Subcutaneous abdominal adipose tissue (tissue), 5 donors: ENCODE data around the gene ENPP1.
A peak's percentile ranks its signal among the peaks of the same experiment; 100 is the strongest.

Source experiments
- H3K27ac ChIP-seq: one replicate; pipeline ENCODE4 v1.7.0; 2013; ENCODE audit warnings: low read depth, mild to moderate bottlenecking, inconsistent platforms, low read length, moderate library complexity
- H3K27me3 ChIP-seq, 5 donors: one replicate each; pipeline ENCODE4 v1.7.0; 2013; ENCODE audit warnings: low read length in 5 of 5, inconsistent platforms in 1 of 5; ENCODE audit not compliant: control insufficient read depth in 5 of 5, insufficient read depth in 4 of 5
- H3K36me3 ChIP-seq, 5 donors: one replicate each; pipeline ENCODE4 v1.7.0; 2013; ENCODE audit warnings: low read length in 5 of 5; ENCODE audit not compliant: control insufficient read depth in 5 of 5, insufficient read depth in 5 of 5
- H3K4me1 ChIP-seq, 5 donors: one replicate each; pipeline ENCODE4 v1.7.0; 2013; ENCODE audit warnings: low read length in 5 of 5, mild to moderate bottlenecking in 3 of 5, moderate library complexity in 1 of 5; ENCODE audit not compliant: control insufficient read depth in 5 of 5, insufficient read depth in 5 of 5
- H3K4me3 ChIP-seq, 5 donors: one replicate each; pipeline ENCODE4 v1.7.0; 2013; ENCODE audit warnings: low read length in 5 of 5, low read depth in 1 of 5
- H3K9ac ChIP-seq, 5 donors: one replicate each; pipeline ENCODE4 v1.7.0; 2013; ENCODE audit warnings: low read length in 5 of 5, mild to moderate bottlenecking in 4 of 5, moderate library complexity in 3 of 5
- H3K9me3 ChIP-seq, 5 donors: one replicate each; pipeline ENCODE4 v1.7.0; 2013; ENCODE audit warnings: low read length in 5 of 5; ENCODE audit not compliant: control insufficient read depth in 5 of 5
- donor health status: healthy.
- donor health status: healthy.
- donor health status: healthy.
- donor health status: healthy.
- donor health status: healthy.

ENPP1 gene

DNA sequence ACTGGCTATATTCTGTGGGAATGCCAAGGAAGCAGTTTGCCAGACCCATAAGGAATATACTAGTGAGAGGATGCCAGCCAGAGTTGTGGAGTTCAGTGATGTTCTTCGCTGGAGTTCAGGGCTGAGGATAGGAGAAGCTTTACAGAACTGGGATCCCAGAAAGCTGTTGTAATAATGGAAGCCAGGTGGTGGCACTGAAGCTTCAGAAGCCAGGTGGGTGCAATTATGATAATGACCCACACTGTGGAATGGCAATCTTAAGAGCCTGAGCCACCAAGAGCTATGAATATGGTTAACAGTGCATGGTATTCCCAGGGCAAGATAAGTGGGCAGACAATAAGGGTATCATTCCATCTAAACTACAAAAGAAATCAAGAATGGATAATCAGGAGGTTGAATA lies 25.1 kb upstream of the ENPP1 start:
- Histone ChIP-seq H3K27ac (no peak overlapping the region), H3K4me3 (no peak overlapping the region), H3K9ac (no peak overlapping the region), H3K4me1 (peaks cover 4 to 29% (median 19%) of the 10 kb centered on the region in 5 donors), H3K27me3 (no peaks in the 10 kb centered on the region), H3K36me3 (no peaks in the 10 kb centered on the region), H3K9me3 (no peaks in the 10 kb centered on the region)

DNA sequence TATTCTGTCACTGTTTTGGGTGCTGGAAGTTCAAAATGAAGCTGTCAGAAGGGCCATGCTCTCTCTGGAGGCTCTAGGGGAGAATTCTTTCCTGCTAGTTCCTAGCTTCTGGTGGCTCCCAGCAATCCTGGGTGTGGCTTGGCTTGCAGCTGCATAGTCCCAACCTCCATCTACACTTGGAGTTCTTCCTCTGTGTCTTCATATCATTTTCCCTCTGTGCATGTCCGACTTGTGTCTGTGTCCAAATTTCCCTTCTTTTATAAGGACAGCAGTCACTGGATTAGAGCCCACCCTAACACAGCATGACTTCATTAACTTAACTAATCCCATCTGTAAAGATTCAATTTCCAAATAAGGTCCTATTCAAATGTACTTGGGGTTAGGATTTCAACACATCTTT lies 23.3 kb upstream of the ENPP1 start:
- Histone ChIP-seq H3K27me3 (no peaks in the 10 kb centered on the region), H3K9me3 (no peaks in the 10 kb centered on the region), H3K4me1 (peaks cover 0 to 24% (median 14%) of the 10 kb centered on the region in 5 donors), H3K27ac (peak overlapping the region; percentile 9), H3K9ac (no peak overlapping the region), H3K4me3 (peak overlapping the region in 1 of 5 donors; percentile 3), H3K36me3 (no peaks in the 10 kb centered on the region)

DNA sequence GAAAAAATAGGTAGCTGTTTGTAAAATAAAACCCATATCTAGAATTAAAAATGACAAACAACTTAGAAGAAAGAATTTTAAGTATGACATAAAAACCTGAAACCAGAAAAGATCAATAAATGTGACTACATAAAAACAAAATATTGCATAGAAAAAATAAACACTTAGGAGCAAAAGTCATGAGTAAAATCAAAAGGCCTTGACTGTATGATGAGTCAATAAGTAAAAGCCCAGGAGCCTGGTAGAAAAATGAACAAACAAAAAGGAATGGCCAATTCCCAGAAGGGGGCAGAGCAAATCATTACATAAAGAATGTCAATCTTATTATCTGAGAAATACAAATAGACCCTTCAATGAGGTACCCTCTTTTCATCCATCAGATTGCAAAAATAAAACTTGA lies 20.7 kb upstream of the ENPP1 start:
- Histone ChIP-seq H3K27ac (peak overlapping the region; percentile 76), H3K27me3 (no peaks in the 10 kb centered on the region), H3K4me3 (no peak overlapping the region), H3K36me3 (no peaks in the 10 kb centered on the region), H3K4me1 (peaks cover 0 to 24% (median 14%) of the 10 kb centered on the region in 5 donors), H3K9ac (no peak overlapping the region), H3K9me3 (no peaks in the 10 kb centered on the region)

DNA sequence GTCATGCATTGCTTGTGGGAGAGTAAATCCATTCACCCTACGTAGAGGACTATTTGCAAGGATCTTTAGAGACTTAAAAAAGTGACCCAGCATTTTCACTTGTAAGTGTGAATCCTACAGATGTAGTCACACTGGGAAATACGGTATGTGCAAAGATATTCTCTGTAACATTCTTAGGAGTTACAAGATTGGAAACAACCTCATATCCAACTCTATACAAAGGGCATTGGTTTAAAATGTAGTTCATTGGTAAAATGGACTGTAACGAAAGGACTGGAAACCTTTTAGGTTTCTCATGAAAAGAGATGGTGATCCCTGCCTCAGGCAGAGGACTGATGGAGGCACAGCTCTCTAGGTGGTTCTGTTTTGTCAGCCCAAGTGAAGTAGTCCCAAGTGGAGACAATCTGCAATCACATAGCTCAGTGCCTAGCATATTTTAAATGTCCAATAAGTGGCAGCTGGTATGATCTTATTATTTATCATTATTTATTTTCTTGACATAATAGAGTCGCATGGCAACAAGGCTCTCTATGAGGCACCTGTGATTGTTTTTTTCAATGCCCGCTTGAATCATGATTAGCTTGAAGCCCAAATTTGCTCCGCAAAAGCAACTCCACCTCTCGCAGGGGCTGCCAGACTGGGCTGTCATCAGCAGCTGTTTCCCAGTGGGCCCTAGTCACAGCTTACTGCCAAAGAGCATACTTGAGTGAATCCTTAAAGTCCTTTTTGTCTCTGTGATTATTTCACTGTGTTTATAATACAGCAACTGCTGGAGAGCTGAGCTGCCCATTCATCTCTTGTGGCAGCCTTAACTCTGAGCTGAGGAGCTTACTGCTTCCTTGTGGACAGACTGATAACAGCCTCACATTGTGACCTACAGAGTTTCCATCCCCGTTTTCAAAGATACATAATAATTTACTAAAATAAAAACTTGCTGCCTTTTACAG lies 19.8 kb upstream of the ENPP1 start:
- no peaks in the 10 kb centered on the region for H3K36me3 ChIP-seq
- H3K9me3 ChIP-seq: no peaks in the 10 kb centered on the region
- no peaks in the 10 kb centered on the region for H3K27me3 ChIP-seq
- peak overlapping the region; percentile 76 for H3K27ac ChIP-seq
- H3K4me3 ChIP-seq: peak overlapping the region in 3 of 5 donors; percentile 8 to 30 (median 22)
- peak overlapping the region in 2 of 5 donors; percentile 28 to 39 for H3K9ac ChIP-seq
- peaks cover 0 to 24% (median 14%) of the 10 kb centered on the region in 5 donors for H3K4me1 ChIP-seq

DNA sequence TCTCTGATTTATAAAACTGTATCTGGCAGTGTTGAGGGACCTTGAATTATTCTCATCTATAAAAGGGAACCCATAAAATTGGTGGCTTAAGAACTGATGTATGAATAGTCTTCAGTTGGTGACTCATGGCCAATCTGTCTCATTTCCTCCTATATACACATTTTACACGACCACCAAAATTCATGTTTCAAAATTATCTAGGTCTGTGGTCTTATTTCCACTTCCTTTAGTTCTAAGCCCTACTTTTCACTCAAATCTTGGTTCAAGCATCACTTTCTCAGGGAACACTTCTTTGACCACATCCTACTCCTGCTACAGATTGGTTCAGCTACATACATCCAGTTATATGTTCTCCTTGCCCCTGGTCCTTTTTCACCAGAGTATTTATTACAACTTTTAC lies 18.6 kb upstream of the ENPP1 start:
- no peak overlapping the region for H3K9ac ChIP-seq
- no peaks in the 10 kb centered on the region for H3K36me3 ChIP-seq
- no peaks in the 10 kb centered on the region for H3K27me3 ChIP-seq
- no peaks in the 10 kb centered on the region for H3K9me3 ChIP-seq
- peaks cover 0 to 21% (median 14%) of the 10 kb centered on the region in 5 donors for H3K4me1 ChIP-seq
- no peak overlapping the region for H3K4me3 ChIP-seq
- no peak overlapping the region for H3K27ac ChIP-seq

DNA sequence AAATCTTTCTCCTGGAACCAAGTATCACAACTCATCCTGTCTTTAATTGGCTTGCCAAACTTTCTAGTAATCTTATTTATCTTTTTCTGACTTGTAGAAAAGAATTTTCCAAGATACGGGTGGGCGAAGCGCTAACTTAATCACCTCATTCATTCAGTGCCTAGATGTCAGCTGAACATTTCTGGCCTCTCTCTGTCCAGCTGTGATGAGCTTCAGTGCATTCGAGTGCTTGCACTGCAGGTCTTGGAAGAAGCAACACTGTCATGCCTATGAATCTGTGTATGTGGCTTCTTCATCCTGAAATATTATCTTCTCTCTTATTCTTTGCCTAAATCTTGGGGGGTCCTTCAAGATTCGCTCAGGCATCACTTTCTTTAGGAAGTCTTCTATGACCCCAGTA lies 16.3 kb upstream of the ENPP1 start:
- no peak overlapping the region for H3K9ac ChIP-seq
- no peak overlapping the region for H3K4me3 ChIP-seq
- peaks cover 0 to 13% (median 9%) of the 10 kb centered on the region in 5 donors for H3K4me1 ChIP-seq
- no peak overlapping the region for H3K27ac ChIP-seq
- H3K36me3 ChIP-seq: no peaks in the 10 kb centered on the region
- H3K9me3 ChIP-seq: no peaks in the 10 kb centered on the region
- H3K27me3 ChIP-seq: no peaks in the 10 kb centered on the region

DNA sequence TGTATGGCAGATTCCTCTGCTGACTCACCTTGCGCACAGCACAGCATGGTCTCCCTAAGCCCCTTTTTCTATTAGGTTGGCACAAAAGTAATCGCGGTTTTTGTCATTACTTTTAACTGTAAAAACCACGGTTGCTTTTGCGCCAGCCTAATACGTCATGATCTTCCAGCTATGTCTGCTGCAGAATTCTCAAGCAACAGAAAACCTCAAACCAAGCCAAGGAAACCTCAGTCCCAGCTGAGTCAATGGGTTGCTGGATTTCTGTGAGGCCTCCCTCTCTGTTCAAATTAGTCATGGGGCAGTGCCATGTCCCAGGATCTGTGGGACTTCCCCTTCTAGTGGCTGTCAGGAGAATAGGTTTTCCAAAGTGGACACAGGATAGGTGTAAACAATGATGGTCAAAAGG lies 15.7 kb upstream of the ENPP1 start:
- no peak overlapping the region for H3K9ac ChIP-seq

DNA sequence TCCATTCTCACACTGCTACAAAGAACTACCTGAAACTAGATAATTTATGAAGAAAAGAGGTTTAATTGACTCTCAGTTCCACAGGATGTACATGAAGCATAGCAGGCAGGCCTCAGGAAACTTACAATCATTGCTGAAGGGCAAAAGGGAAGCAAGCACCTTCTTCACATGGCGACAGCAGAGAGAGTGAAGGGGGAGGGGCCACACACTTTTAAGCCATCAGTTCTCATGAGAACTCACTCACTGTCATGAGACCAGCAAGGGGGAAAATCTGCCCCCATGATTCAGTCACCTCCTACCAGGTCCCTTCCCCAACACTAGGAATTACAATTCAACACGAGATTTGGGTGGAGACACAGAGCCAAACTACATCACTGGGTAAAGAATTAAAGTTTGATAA lies 12.5 kb upstream of the ENPP1 start:
- Histone ChIP-seq H3K27me3 (no peaks in the 10 kb centered on the region), H3K4me1 (no peaks in the 10 kb centered on the region), H3K9ac (no peak overlapping the region), H3K27ac (no peak overlapping the region), H3K36me3 (no peaks in the 10 kb centered on the region), H3K9me3 (no peaks in the 10 kb centered on the region), H3K4me3 (no peak overlapping the region)

More for the DNA sequence above, 15.7 kb upstream of the ENPP1 start:
- H3K27me3 ChIP-seq: no peaks in the 10 kb centered on the region
- no peak overlapping the region for H3K4me3 ChIP-seq
- peaks cover 0 to 12% (median 9%) of the 10 kb centered on the region in 5 donors for H3K4me1 ChIP-seq
- no peaks in the 10 kb centered on the region for H3K36me3 ChIP-seq
- no peak overlapping the region for H3K27ac ChIP-seq
- no peaks in the 10 kb centered on the region for H3K9me3 ChIP-seq

DNA sequence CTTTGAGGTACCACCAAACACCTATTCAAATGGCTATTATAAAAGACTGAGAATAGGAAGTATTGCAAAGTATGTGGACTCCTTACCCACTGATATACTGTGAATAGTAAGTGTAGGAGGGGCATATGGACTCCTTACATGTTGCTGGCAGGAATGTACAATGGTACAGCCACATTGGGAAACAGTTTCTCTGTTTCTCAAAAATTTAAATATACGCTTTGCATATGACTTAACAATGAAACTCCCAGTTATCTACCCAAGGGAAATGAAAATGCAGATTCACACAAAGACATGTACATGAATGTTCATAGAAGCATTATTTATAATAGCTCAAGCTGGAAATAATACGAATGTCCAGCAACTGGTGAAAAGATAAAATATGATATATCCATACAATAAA lies 5.5 kb upstream of the ENPP1 start:
- no peak overlapping the region for H3K4me3 ChIP-seq
- no peaks in the 10 kb centered on the region for H3K9me3 ChIP-seq
- no peak overlapping the region for H3K27ac ChIP-seq
- no peak overlapping the region for H3K9ac ChIP-seq
- no peaks in the 10 kb centered on the region for H3K27me3 ChIP-seq
- H3K36me3 ChIP-seq: no peaks in the 10 kb centered on the region
- peaks cover 0 to 5% (median 4%) of the 10 kb centered on the region in 5 donors for H3K4me1 ChIP-seq

DNA sequence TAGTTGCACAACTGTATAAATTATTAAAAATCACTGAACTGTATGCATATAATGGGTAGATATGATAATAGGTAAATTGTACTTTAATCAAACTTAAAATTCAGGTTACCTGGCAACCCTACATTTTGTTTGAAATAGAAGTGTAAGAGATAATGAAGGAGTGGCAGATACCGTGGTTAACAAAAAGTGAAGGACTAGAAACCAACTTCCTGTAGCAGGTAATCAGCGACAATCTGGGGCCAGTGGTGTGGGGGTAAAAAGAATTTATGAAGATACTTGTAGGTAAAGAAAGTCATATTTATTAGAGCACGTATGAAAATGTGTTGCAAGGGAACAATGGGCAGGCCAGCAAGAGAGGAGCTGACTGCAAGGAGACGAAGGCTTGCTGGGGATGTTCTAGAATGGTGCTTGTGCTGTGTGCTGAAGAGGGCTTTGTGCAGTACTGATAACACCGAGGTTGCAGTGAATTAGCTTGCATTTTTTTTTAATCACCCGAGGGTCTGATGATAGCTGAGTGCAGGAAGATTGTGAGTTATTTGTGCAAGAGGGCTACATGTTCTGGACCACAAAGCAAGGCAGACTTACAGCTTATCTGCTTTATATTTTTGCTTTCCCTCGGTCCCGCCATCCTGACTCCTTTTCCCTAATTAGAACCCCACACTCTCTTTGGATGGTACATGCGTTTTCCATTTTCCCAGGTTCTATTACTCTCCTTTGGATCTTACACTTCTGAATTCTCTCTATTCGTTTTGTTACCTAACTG lies 4.6 kb upstream of the ENPP1 start:
- no peak overlapping the region for H3K4me3 ChIP-seq
- no peaks in the 10 kb centered on the region for H3K36me3 ChIP-seq
- H3K9ac ChIP-seq: no peak overlapping the region
- no peaks in the 10 kb centered on the region for H3K27me3 ChIP-seq
- H3K27ac ChIP-seq: no peak overlapping the region
- H3K9me3 ChIP-seq: no peaks in the 10 kb centered on the region
- H3K4me1 ChIP-seq: peaks cover 0 to 7% (median 6%) of the 10 kb centered on the region in 5 donors
